NCI-H2107 treated with DMSO at 0.1 percent for 48 hours (cell line): ENCODE data around the gene JPH2.

Experiments
- DNase-seq: peaks from one replicate; lab custom pipeline; 2025; ENCODE audit not compliant: unreplicated experiment; lab: John Stamatoyannopoulos, UW

The JPH2 gene

GRCh38 chr20:44065401-44066340 lies 121.3 kb downstream of the JPH2 start:
- no peak for DNase-seq

GRCh38 chr20:44064501-44065400 lies 122.2 kb downstream of the JPH2 start:
- DNase-seq, result no peak
